Skeletal muscle satellite cell (primary cell): Measurements from ENCODE around the gene CBX6.

Experiments used
- H3K27me3 ChIP-seq: 2 replicates; pipeline ENCODE4 v1.7.0; 2013; ENCODE audit warnings: low read length; ENCODE audit not compliant: control insufficient read depth, insufficient read depth
- H3K36me3 ChIP-seq: 2 replicates; pipeline ENCODE4 v1.7.0; 2013; ENCODE audit warnings: mild to moderate bottlenecking, control low read depth, low read length; ENCODE audit not compliant: insufficient read depth
- H3K4me1 ChIP-seq: 2 replicates; pipeline ENCODE4 v1.7.0; 2013; ENCODE audit warnings: low read length; ENCODE audit not compliant: control insufficient read depth, insufficient read depth
- H3K4me2 ChIP-seq: 2 replicates; pipeline ENCODE4 v1.7.0; 2013; ENCODE audit warnings: mild to moderate bottlenecking, low read length
- H3K4me3 ChIP-seq: 2 replicates; pipeline ENCODE4 v1.7.0; 2013; ENCODE audit warnings: low read length
- H3K9ac ChIP-seq: 2 replicates; pipeline ENCODE4 v1.7.0; 2013; ENCODE audit warnings: mild to moderate bottlenecking, low read depth, low read length, moderate library complexity
- H3K9me3 ChIP-seq: replicated peaks from 2 replicates; pipeline ENCODE4 v1.7.0; 2013; ENCODE audit warnings: mild to moderate bottlenecking, control low read depth, low read length

CBX6 gene

GRCh38 chr22:38824585-38824984, 47.4 kb downstream of the CBX6 start:
- Histone ChIP-seq H3K4me2 (no peak overlapping the region), H3K27me3 (peaks cover 32% of the 10 kb centered on the region), H3K36me3 (no peaks in the 10 kb centered on the region), H3K4me1 (no peaks in the 10 kb centered on the region), H3K9me3 (no peaks in the 10 kb centered on the region), H3K9ac (no peak overlapping the region), H3K4me3 (no peak overlapping the region)

GRCh38 chr22:38823637-38824036, 48.4 kb downstream of the CBX6 start:
- no peak overlapping the region for H3K4me3 ChIP-seq
- H3K27me3 ChIP-seq: peaks cover 32% of the 10 kb centered on the region
- H3K4me1 ChIP-seq: no peaks in the 10 kb centered on the region

GRCh38 chr22:38823076-38823475, 48.9 kb downstream of the CBX6 start:
- peaks cover 26% of the 10 kb centered on the region for H3K27me3 ChIP-seq
- H3K4me3 ChIP-seq: no peak overlapping the region
- H3K4me1 ChIP-seq: no peaks in the 10 kb centered on the region
- no peaks in the 10 kb centered on the region for H3K9me3 ChIP-seq
- H3K4me2 ChIP-seq: no peak overlapping the region
- no peaks in the 10 kb centered on the region for H3K36me3 ChIP-seq
- H3K9ac ChIP-seq: no peak overlapping the region

More at GRCh38 chr22:38823637-38824036, 48.4 kb downstream of the CBX6 start:
- no peak overlapping the region for H3K4me2 ChIP-seq
- H3K36me3 ChIP-seq: no peaks in the 10 kb centered on the region
- no peaks in the 10 kb centered on the region for H3K9me3 ChIP-seq
- no peak overlapping the region for H3K9ac ChIP-seq

- H3K9me3 ChIP-seq: no peaks in the 10 kb centered on the region
- H3K4me1 ChIP-seq: no peaks in the 10 kb centered on the region
- peaks cover 35% of the 10 kb centered on the region for H3K27me3 ChIP-seq
- no peak overlapping the region for H3K4me2 ChIP-seq
- H3K9ac ChIP-seq: no peak overlapping the region
- no peaks in the 10 kb centered on the region for H3K36me3 ChIP-seq
- no peak overlapping the region for H3K4me3 ChIP-seq
Measured at GRCh38 chr22:38820020-38820419, 52.0 kb downstream of the CBX6 start.

- H3K4me3 ChIP-seq: no peak overlapping the region
Measured at GRCh38 chr22:38819387-38819940, 52.6 kb downstream of the CBX6 start.

GRCh38 chr22:38817196-38817595, 54.8 kb downstream of the CBX6 start:
- Histone ChIP-seq H3K9me3 (no peaks in the 10 kb centered on the region), H3K4me3 (no peak overlapping the region), H3K36me3 (no peaks in the 10 kb centered on the region), H3K4me2 (no peak overlapping the region), H3K27me3 (peaks cover 46% of the 10 kb centered on the region), H3K4me1 (no peaks in the 10 kb centered on the region), H3K9ac (no peak overlapping the region)

More at GRCh38 chr22:38819387-38819940, 52.6 kb downstream of the CBX6 start:
- Histone ChIP-seq H3K27me3 (peaks cover 38% of the 10 kb centered on the region), H3K4me2 (no peak overlapping the region), H3K4me1 (no peaks in the 10 kb centered on the region), H3K9me3 (no peaks in the 10 kb centered on the region), H3K9ac (no peak overlapping the region), H3K36me3 (no peaks in the 10 kb centered on the region)

- peaks cover 46% of the 10 kb centered on the region for H3K27me3 ChIP-seq
- no peak overlapping the region for H3K4me2 ChIP-seq
- no peaks in the 10 kb centered on the region for H3K9me3 ChIP-seq
- no peaks in the 10 kb centered on the region for H3K4me1 ChIP-seq
- H3K9ac ChIP-seq: no peak overlapping the region
- no peak overlapping the region for H3K4me3 ChIP-seq
- no peaks in the 10 kb centered on the region for H3K36me3 ChIP-seq
Measured at GRCh38 chr22:38815842-38816241, 56.2 kb downstream of the CBX6 start.
